HG03025 (cell line): ENCODE measurements around the gene TRIM33.
"Not testable (repeated sequence)": the region's sequence is repeated elsewhere in the genome, so short reads cannot be mapped to it uniquely, and the experiment has no call there.

Experiments used
- ATAC-seq: cut with Tn5 transposase; IDR thresholded peaks from one replicate; pipeline ENCODE4 v1.9.1; 2021; ENCODE audit warnings: mild to moderate bottlenecking, moderate library complexity; ENCODE audit not compliant: unreplicated experiment, low FRiP score

The TRIM33 gene

DNA sequence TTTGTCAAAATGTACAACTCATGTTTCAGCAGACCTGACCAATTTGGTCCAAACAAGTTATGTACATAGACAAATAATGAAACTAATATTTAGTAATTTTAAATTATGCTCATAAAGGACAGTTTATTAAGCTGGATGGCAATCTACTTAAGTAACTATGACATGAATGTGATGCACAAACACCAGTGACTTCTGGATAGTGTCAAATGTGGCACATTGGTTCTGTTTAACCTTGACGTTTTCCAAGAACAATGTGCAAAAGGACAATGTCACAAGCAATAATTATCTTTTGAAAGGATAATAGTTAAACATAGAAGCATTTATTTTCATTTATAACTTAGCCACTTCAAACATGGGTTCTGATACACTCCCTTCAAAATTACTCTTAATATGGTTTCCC, 80.0 kb downstream of the TRIM33 start:
- no peak for ATAC-seq

DNA sequence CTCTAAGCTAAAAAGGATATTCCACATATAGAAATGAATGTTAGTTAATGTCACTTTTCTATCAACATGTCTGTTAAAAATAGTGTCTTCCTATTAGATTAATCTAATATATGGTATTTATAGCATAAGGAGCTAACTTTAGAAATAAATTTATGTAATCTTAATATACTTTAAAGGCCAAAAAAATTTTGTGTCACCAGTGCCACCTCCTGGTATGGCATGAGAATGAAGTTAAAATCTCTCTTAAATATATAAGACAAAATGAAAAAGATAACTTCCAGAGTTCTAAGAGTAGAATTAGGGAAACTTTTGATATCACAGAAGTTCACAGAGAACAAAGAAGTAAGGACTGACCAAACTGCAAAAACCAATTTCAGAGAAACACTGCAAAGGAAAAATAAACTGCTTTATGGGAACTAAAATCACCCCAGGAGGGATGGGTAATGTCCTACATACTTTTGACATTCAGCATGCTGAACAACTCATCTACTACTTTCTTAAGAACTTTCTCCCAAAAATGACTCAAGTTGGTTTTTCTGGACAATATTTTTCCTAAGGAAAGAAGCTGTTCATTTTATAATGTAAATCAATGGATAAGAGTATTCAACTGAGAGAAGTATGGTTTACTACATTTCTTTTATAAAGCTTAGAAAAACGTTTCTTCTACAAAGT, 82.8 kb downstream of the TRIM33 start:
- no peak for ATAC-seq

DNA sequence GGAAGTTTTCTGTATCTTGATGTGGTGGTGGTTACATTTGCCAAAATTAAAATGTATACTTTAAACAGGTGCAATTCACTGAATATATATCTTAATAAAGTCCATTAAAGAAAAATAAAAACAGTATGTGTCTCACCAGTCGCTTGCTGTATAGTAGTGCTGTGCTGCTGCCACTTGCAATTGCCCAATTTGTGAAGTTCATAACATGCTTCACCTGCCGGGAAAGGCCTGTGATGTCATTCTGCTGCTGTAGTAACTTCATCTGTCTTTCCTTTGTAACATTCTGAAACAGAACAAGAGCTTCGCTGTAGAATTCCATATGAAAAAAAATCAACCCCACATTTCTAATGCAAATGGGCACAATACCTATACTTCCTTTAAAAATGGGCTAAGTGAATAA, 83.4 kb downstream of the TRIM33 start:
- no peak for ATAC-seq

DNA sequence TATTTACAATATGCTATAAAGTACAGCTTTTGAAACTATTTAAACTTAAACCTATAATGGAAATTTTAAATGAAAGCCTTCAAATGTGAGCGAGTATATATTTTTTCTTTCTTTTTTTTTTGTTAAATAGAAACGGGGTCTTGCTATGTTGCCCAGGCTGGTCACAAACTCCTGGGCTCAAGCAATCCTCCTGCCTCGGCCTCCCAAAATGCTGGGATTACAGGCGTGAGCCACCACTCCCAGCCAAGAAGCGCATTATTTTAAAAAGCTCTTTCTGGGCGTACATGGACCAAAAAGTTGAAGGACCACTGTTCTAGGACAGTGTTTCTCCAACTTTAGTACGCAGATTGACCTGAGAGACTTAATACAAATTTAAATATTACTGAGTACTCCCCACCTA, 87.5 kb downstream of the TRIM33 start:
- no peak for ATAC-seq

DNA sequence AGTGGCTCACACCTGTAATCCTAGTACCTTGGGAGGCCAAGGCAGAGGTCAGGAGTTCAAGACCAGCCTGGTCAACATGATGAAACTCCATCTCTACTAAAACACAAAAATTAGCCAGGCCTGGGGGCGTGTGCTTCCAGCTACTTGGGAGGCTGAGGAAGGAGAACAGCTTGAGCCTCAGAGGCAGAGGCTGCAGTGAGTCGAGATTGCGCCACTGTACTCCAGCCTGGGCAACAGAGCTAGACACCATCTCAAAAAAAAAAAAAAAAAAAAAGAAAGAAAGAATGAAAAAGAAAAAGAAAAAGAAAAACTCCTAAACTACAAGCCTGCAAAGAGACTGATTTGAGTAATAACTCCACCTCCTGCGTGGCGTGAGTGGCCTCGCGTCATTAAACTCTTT, 92.1 kb downstream of the TRIM33 start:
- not testable (repeated sequence) for ATAC-seq

DNA sequence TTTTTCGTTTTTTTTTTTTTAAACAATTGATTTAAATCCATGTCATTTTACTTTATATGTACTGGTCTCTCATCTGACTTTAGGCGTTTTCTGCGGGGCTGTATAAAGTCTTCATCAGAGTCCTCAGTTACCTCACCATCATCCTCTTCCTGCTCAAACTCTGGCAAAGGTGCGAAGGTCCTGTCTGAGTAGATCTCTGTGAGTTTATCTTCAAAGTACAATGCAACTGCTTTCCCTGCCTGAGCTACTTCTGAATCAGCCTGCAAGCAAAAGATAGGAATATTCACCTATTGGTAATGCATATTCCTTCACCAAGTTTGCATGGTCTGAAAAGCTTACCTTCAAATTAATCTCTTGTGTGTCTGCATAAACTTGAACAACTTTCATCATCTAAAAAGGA, 113.4 kb downstream of the TRIM33 start:
- no peak for ATAC-seq

DNA sequence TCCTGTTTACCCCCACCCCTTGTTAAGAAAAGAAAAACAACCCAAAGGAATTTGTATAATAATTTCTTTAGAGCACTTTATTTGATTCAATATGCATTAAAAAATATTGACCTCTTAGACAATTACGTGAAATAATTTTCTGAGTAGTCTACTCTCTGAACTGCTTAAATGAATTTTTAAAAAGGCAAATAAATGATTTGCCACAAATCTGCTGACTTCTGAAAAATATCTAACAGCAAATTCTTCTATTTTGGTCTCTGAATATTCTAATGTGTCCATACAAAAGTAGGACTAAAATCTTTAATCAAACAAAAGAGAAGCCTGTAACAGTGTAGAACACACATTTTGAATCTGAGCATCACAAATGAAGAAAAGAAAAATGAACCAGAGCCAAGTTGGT, 115.1 kb downstream of the TRIM33 start:
- ATAC-seq, result no peak

DNA sequence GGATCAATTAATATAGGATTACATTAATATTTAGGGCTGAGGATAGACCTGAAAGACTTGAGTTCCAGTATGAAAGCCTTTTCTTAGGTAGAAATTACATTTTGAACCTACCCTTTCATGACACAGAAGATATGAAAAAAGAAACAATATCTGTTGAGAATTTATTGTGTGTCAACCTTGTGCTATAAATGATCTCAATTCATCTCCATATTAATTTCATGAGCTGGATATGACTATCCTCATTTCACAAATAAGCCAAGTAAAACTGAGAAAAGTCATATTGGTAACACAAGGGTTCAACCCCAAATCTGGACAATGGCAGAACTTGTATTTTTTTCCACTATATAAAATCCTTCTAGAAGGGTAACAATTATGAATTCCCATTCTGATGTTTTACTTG, 120.0 kb downstream of the TRIM33 start:
- ATAC-seq, result no peak

DNA sequence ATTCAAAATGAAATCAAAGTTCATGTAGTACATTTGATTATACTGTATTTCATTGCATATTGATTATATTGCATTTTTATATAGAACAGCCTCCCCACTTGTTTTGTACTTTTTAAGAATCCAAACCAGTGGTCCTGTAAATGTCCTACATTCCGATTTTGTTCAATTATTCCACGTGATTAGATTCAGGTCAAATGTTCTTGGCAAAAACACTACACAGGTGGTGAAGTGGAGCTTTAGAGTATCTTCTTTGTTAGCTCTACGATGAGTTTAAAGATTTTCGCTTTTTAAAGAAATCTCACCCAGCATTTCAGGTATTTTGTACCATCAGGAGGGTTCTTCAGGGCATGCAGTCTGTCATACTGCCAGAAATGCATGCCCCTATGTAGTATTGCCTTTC, 120.6 kb downstream of the TRIM33 start:
- ATAC-seq, result no peak

DNA sequence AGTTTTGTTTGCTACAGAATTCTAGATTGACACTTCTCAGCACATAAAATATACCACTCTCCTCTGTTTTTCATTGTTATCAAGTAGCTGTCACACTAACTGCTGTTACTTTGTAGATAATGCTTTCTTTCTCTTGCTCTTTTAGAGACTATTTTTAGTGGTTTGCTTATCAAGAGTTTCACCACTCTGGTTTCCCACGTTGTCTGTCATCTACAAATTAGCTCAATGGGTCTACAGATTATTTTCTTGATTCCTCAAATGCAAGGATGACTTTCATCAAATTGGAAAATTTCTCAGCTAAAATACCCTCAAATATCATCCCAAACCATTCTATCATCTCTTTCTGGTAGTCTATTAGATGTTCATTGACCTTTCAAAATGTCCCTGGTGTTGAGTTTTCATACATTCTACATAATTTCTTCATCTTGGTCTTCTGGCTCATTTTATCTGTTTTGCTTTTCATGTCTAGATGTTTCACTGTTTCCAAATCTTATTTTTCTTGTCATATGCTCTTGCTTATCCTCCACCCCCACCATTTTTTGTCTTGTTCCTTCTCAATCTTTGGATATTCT, 122.5 kb downstream of the TRIM33 start:
- ATAC-seq, result no peak

DNA sequence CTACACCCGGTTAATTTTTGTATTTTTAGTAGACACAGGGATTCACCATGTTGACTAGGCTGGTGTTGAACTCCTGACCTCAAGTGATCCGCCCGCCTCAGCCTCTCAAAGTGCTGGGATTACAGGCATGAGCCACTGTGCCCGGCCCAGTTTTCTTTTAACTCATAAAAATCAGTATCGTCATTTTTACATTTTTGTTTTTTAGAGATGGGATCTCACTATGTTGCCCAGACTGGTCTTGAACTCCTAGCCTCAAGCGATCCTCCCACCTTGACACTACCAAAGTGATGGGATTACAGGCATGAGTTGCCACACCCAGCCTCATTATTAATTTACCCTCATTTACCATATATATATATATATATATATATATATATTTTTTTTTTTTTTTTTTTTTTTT, 123.4 kb downstream of the TRIM33 start:
- not testable (repeated sequence) for ATAC-seq

DNA sequence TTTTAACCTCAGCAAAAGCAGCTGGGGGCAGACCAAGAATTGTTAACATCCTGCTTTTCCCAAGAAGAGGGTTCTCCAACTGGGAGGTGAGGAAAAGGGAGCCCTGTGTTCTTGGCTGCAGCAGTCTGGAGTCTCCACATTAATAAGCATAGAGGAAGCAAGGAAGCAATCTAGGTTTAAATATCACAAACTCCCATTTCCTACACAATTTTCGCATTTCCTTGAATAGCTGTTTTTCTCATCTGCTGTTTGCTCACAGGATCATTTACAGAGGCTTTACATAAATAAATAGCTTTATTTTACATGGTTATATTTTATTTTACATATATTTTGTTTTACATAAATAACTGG, 124.0 kb downstream of the TRIM33 start:
- no peak for ATAC-seq

DNA sequence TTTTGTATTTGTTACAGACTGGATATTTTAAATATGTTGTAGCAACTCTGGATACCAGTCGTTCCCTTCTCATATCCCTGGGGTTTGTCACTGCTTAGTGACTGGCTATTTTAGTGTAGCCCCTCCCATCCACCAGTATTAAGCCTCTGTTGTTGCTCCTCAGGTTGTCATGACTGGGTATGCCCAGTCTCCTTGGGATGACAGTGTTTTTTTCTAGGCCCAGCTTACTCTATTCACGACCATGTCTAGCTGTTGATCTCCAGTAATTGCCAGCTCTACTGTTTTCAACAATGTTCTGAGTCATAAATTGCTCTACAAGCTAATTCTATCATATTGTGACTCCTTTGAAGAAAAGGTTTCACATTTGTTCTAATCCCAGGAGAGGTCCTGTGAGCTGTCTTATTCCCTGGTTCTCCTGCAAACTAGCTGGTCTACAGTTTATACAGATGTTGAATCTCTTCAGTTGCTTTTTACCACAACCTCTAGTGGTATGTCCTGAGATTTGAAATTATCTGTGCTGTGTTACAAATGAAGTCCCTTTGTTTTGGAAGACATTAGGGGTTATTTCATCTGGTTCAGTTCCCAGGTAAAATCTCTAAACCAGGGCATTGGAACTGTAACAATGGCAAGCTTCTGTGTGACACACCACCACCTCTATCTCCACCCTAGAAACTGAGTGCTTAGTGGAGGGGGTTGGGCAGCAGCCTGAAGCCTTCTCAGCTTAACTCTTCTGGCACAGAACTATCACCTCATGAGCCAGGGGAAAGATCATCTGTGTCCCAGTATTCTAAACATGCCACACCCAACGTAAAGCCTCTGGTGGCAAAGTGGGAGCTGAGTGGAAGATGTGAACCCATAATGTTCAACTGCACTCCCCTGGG, 124.6 kb downstream of the TRIM33 start:
- no peak for ATAC-seq

DNA sequence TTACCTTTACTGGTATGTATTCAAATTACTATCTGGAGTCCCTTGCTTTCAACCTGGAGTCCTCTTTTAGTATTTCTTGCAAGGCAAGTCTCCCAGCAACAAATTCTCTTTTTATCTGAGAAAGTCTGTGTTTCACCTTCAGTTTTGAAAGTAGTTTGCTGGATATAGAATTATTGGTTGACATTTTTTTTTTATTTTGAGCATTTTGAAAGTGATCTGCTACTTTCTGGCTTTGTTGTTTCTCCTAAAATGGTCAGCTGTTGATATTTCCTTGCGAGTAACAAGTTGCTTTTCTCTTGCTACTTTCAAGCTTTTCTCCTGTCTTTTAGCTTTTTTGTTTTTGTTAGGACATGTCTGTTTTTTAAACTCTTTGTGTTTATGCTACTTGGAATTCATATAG, 126.1 kb downstream of the TRIM33 start:
- ATAC-seq, result no peak

DNA sequence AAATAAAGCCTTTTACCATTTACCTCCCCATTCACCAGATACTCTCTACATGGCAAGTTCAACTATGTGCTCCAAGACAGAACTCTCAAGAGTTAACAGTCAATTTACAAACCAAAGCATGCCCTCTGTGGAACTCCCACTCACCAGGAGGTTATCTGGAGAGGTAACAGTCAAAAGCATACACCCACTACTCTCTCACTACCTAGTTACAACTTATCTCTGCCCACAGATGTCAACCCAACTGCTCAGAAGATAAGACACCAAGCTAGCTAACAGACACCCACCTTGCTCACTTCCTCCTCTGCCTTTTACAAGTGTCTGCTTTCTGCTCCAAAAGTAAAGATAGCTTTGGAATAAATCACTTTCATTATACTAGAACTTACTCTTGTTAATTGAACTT, 131.0 kb downstream of the TRIM33 start:
- no peak for ATAC-seq

DNA sequence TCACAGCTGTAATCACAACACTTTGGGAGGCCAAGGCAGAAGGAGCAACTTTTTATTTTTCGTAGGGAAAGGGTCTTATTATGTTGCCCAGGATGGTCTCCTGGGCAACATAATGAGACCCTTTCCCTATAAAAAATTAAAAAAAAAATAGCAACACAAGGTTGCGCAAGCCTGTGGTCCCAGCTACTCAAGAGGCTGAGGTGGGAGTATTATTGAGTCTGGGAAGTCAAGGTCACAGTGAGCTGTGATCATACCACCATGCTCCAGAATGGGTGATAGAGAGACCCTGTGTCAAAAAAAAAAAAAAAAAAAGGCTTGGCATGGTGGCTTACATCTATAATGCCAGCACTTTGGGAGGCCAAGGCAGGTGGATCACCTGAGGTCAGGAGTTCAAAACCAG, 131.6 kb downstream of the TRIM33 start:
- ATAC-seq, result no peak

DNA sequence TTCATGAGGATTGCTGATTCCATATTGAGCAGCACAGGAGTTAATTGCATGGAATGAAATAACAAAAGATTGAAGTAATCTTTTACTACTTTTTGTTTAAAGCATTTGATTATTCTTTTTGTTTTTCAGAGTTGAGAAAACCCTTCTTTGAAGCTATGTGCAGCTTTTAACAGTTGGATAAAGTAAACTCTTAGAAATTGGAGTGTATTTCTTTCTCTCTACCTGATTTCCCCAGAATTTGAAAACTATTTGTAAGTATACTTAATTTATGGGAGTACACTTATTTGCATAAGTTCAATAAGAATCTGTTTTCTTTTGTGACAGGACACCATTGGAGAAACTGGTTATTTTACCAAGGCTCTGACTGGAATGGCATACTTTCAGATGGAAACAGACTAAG, 133.6 kb downstream of the TRIM33 start:
- ATAC-seq, result no peak

DNA sequence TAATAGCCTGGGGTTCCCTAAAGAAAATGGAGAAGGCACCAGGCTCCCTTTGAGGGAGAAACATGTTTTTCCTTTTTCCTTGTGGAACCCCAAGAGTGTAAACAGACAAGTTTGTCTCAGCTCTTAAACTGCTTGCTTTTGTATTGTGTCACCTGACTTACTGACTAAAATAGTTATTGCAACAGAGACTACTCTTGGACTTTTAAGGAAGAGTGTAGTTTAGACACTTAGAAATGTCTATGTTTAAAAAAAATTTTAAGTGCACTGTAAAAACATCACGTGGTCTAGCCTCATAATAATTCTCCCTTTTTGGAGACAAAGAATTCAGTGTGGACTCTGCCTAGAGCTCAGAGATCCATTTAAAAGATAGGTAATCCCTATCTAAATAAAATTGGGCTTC, 141.1 kb downstream of the TRIM33 start:
- ATAC-seq, result no peak

DNA sequence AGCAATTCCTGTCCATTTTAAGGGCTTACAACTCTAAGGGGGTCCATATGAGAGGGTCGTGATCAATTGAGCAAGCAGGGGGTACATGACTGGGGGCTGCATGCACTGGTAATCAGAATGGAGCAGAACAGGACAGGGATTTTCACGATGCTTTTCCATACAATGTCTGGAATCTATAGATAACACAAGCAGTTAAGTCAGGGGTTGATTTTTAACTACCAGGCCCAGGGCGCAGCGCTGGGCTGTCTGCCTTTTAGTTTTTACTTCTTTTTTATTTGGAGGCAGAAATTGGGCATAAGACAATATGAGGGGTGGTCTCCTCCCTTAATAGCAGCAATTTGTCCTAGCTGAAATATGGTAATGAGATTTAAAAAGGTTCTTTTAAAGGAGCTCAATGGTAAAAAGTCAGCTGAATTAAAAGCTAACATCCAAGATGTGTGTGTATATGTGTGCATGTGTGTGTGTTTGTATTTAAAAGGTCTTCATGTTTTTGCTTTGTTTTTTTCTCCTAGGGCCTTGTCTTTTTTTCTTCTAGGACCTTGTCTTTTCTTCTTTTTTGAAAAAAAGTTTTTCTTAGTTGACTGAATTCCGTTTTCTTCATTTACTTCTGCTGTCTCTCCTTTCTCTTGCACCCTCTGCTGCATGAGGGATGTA, 141.6 kb downstream of the TRIM33 start:
- ATAC-seq, result not testable (repeated sequence)

DNA sequence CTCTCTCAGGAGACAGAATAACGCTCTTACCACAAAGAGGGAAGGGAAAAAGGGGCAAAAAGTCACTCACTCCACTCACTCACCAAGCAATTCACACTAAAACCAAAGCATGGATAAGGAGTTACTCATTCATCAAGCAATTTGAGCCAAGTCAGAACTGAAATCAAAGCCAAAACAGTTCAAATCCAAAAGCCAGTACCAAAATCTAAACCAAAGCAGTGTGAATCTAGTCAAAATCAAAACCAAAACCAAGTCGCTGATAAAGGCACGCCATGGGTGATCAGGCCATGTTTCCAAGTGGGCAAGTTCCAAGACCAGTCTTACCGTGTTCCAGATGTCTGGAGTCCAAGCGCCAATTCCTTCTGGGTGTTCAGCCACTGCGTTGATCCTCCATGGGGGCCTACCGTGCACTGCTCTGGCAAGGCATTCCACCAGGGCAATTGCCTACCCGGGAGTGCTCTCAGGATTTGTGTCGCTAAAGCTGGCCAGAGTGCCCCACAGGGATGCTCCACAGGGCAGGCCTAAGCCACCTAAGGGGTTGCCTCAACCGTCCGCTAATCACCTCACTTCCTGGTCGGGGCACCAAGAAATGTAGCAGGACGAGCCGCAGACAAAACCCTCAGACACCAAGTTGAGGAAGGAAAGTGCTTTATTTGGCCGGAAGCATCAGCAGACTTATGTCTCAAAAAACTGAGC, 142.3 kb downstream of the TRIM33 start:
- no peak for ATAC-seq

DNA sequence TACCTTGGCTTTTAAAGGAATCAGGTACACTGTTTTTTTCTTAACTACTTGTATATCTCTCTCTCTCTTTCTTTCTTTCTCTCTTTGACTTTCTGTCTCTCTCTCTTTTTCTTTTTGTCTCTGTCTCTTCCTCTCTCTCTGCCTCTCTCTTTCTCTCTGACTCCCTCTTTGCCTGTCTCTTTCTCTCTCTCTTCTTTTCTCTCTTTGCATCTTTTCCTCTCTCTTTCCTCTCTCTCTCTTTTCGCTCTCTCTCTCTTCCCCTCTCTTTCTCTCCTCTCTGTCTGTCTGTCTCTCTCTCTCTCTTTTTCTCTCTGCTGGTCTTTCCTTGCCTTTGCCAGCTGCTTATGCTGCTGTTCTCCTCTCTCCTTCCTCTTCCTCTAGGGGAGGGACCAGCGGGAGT, 143.2 kb downstream of the TRIM33 start:
- no peak for ATAC-seq
